Measurements from ENCODE around the gene CFAP46. TPM values are rescaled to one million over a fixed set of nuclear protein-coding genes. Genes with fewer than 3 reads are reported as not detected.

Gene CFAP46
- total and polyA plus RNA-seq, 2 donors (not counting 1 experiment from before 2014, with no cell fraction given): 0.07 TPM; not detected in 1

GRCh38 chr10:132980426-132981172 is 38.2 kb upstream of the CFAP46 start:
- H3K4me3 Mint-ChIP-seq: no peak overlapping the region
- ChIA-PET CTCF (no interaction called here), POLR2A (no interaction called here)
- H3K9me3 ChIP-seq (ENCODE audit: control extremely low read depth in 1 of 3, control insufficient read depth in 2 of 3, insufficient read depth in 1 of 3, low read length in 2 of 3): peaks cover 0 to 4% (median 0%) of the 10 kb centered on the region in 3 donors
- H3K27ac ChIP-seq (ENCODE audit: low read length in 2 of 2): no peak overlapping the region
- H3K27me3 Mint-ChIP-seq: peaks cover 10% of the 10 kb centered on the region
- no peaks in the 10 kb centered on the region for H3K4me1 ChIP-seq (ENCODE audit: control insufficient read depth in 2 of 2, insufficient read depth in 2 of 2, low read length in 2 of 2)
- H4K20me1 ChIP-seq (ENCODE audit: control insufficient read depth, insufficient read depth, low read length, poor library complexity, severe bottlenecking): no peaks in the 10 kb centered on the region
- H3K9ac ChIP-seq (ENCODE audit: low read length): no peak overlapping the region
- no peak overlapping the region for H2AFZ ChIP-seq (ENCODE audit: insufficient read depth, low read depth, low read length, poor library complexity, severe bottlenecking)
- 91% methylated on average over 41 of the region's 41 CpGs for WGBS (ENCODE audit: insufficient coverage)
- H3K4me3 ChIP-seq (ENCODE audit: control extremely low read depth in 1 of 5, extremely low read depth in 1 of 5, insufficient read depth in 1 of 5, low read depth in 2 of 5, low read length in 4 of 5): no peak overlapping the region
- no peaks in the 10 kb centered on the region for H3K9me3 Mint-ChIP-seq (ENCODE audit: insufficient read depth)
- TF ChIP-seq CTCF (IDR thresholded peaks at IDR 0.05) (no peak), EZH2 (IDR thresholded peaks at IDR 0.05; ENCODE audit: borderline replicate concordance, insufficient read depth, low read depth, low read length, poor library complexity, severe bottlenecking) (no peak)
- no peaks in the 10 kb centered on the region for H3K79me2 ChIP-seq (ENCODE audit: control insufficient read depth, insufficient read depth, low read length)
- H3K27me3 ChIP-seq (replicated peaks in 1 of 4; ENCODE audit: control extremely low read depth in 1 of 4, control insufficient read depth in 3 of 4, insufficient read depth in 4 of 4, low read length in 3 of 4): peaks cover 0 to 2% (median 0%) of the 10 kb centered on the region in 4 experiments
- no peak overlapping the region for H3K4me2 ChIP-seq (replicated peaks; ENCODE audit: low read depth, low read length, poor library complexity, severe bottlenecking)
- intact Hi-C loops (cut with micrococcal nuclease): no loop called here
- H3K36me3 ChIP-seq (replicated peaks in 1 of 2; ENCODE audit: control extremely low read depth in 1 of 2, control insufficient read depth in 1 of 2, extremely low read depth in 1 of 2, insufficient read depth in 2 of 2, low read length in 1 of 2): no peaks in the 10 kb centered on the region
- DNase-seq (no peak), ATAC-seq (ENCODE audit: low read depth) (no peak)
- no peak overlapping the region for H3K27ac Mint-ChIP-seq
- no peaks in the 10 kb centered on the region for H3K4me1 Mint-ChIP-seq
